ENCODE measurements around the gene SMYD3.

Gene SMYD3

DNA sequence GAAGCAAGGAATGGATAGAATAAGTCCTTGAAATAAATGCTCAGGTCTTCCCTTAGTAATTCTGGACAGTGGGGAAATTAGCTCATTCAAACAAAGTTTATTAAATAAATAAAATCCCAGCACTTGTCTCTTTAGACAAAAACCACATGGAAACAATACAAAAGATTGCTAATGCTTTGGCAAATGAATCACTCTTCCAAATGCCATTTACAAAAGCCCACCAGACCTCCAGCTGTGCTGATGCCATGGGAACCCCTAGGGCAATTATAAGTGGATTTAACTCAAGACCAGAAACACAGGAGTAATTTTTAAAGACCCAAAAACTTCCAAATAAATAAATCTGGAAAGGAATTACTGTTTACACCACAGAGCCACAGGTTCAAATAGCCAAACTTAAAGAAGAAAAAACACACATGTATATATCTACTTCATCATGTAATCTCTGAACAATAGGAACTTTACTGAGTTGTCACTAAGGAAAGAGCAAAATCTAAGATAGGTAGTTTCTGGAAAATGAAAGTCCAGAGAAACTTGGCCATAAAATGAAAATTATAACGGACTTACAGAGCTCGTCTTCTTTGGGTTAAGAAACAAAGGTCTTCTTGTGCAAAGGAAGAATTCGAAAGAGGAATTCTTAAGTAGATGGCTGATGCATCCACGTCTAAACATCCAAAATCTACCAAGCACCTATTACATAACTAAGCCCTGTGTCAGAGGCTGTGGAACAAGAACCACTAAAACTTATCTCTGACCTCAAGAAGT lies 399.4 kb downstream of the SMYD3 start:
- TF ChIP-seq SIN3A (IDR thresholded peaks at IDR 0.05; ENCODE audit: borderline replicate concordance, insufficient read depth, low read length) (no peak), FOXP2 (optimal IDR thresholded peaks at IDR 0.05; ENCODE audit: borderline replicate concordance, extremely low read depth, extremely low read length, insufficient read depth) (no peak), POLR2AphosphoS5 (IDR thresholded peaks at IDR 0.05; ENCODE audit: low read depth, low read length) (no peak), TAF1 (IDR thresholded peaks at IDR 0.05; ENCODE audit: borderline replicate concordance, insufficient read depth, low read length) (no peak)
- TF ChIP-seq, protein P1, sequence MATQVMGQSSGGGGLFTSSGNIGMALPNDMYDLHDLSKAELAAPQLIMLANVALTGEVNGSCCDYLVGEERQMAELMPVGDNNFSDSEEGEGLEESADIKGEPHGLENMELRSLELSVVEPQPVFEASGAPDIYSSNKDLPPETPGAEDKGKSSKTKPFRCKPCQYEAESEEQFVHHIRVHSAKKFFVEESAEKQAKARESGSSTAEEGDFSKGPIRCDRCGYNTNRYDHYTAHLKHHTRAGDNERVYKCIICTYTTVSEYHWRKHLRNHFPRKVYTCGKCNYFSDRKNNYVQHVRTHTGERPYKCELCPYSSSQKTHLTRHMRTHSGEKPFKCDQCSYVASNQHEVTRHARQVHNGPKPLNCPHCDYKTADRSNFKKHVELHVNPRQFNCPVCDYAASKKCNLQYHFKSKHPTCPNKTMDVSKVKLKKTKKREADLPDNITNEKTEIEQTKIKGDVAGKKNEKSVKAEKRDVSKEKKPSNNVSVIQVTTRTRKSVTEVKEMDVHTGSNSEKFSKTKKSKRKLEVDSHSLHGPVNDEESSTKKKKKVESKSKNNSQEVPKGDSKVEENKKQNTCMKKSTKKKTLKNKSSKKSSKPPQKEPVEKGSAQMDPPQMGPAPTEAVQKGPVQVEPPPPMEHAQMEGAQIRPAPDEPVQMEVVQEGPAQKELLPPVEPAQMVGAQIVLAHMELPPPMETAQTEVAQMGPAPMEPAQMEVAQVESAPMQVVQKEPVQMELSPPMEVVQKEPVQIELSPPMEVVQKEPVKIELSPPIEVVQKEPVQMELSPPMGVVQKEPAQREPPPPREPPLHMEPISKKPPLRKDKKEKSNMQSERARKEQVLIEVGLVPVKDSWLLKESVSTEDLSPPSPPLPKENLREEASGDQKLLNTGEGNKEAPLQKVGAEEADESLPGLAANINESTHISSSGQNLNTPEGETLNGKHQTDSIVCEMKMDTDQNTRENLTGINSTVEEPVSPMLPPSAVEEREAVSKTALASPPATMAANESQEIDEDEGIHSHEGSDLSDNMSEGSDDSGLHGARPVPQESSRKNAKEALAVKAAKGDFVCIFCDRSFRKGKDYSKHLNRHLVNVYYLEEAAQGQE (IDR thresholded peaks at IDR 0.05; ENCODE audit: insufficient read depth in 1 of 2, low read depth in 2 of 2, low read length in 2 of 2): no peak

DNA sequence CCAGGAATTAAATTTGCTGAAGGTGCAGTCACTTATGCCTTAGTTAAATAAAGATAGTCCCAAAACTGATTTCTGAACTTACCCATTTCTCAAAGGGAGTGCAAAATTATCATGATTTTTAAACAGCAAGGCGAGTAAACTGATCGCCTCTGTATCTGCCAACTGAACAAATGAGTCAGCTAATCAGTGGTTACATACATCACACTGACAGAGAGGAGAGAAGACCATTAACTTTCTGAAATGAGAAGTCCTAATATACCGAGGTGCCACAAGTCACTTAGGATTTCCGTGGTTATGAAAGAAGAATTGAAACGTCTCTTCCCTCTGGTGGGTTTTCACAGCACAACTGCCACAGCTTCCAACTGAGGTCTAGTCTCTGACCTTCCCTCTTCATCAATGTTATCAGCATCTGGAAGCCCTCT lies 400.7 kb downstream of the SMYD3 start:
- TF ChIP-seq SIN3A (IDR thresholded peaks at IDR 0.05; ENCODE audit: borderline replicate concordance, insufficient read depth, low read length): no peak
- TF ChIP-seq TAF1 (IDR thresholded peaks at IDR 0.05; ENCODE audit: borderline replicate concordance, insufficient read depth, low read length): no peak
- no peak for TF ChIP-seq POLR2AphosphoS5 (IDR thresholded peaks at IDR 0.05; ENCODE audit: low read depth, low read length)
- TF ChIP-seq, protein P1 (IDR thresholded peaks at IDR 0.05; ENCODE audit: insufficient read depth in 1 of 2, low read depth in 2 of 2, low read length in 2 of 2): no peak
- no peak for TF ChIP-seq FOXP2 (optimal IDR thresholded peaks at IDR 0.05; ENCODE audit: borderline replicate concordance, extremely low read depth, extremely low read length, insufficient read depth)

DNA sequence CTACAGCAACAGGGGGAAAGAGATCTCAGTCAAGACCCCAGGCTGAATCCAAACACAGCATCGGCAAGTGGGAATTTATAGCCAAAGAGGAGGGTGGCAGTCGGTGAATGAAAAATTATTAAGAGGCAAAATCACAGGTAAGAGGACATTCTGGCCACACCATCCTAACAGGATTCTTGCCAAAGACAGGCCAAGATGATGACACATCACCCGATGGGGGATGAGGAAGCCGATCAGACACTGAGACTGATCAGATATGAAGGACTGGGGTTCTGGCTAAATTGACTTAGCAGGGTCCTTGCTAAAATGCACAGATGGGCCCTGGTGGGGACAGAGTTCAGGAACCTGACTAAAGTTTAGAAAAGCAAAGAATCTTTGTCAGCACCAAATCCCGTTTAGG lies 402.2 kb downstream of the SMYD3 start:
- TF ChIP-seq TAF1 (IDR thresholded peaks at IDR 0.05; ENCODE audit: borderline replicate concordance, insufficient read depth, low read length): no peak

DNA sequence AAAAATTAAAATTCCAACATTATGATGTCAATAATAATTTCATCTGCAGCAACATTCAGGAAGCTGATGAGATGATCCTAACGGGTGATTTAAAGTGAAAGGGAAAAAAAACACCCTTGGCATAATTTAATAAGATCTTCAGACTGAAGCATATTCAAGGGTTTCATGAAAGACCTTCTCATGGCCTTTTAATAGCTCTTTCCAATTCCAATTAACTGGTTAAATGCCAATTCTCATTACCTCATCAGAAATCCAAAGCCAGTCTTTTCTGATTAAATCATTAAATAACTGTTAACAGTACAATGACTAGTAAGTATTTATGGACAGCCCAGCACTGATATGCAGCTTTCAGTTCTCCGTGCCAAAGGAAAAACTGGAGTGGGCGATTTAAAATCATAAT lies 407.5 kb downstream of the SMYD3 start:
- TF ChIP-seq FOXP2 (optimal IDR thresholded peaks at IDR 0.05; ENCODE audit: borderline replicate concordance, extremely low read depth, extremely low read length, insufficient read depth): no peak
- TF ChIP-seq POLR2AphosphoS5 (IDR thresholded peaks at IDR 0.05; ENCODE audit: low read depth, low read length): no peak
- TF ChIP-seq TAF1 (IDR thresholded peaks at IDR 0.05; ENCODE audit: borderline replicate concordance, insufficient read depth, low read length): no peak
- TF ChIP-seq SIN3A (IDR thresholded peaks at IDR 0.05; ENCODE audit: borderline replicate concordance, insufficient read depth, low read length): no peak
- TF ChIP-seq, protein P1 (IDR thresholded peaks at IDR 0.05; ENCODE audit: insufficient read depth in 1 of 2, low read depth in 2 of 2, low read length in 2 of 2): no peak

DNA sequence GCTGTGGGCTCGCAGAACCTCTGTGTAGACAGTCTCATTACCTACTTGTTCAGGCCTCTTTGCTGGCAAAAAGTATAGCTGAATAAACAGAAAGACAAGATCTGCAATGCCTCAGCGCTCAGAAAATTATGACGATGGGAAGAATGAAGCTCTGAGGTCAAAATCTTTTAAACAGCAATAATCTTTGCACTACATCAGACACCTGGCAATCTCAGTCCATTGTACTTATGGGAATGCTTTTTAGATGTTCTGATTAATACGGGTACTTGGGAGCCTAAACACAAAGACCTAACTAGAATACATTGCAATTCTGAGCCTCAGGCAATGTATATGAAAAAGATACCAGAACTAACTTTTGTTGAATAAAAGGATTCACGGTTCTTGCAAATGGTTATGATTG lies 410.7 kb downstream of the SMYD3 start:
- no peak for TF ChIP-seq POLR2AphosphoS5 (IDR thresholded peaks at IDR 0.05; ENCODE audit: low read depth, low read length)
- TF ChIP-seq TAF1 (IDR thresholded peaks at IDR 0.05; ENCODE audit: borderline replicate concordance, insufficient read depth, low read length): no peak
- TF ChIP-seq, protein P1 (IDR thresholded peaks at IDR 0.05; ENCODE audit: insufficient read depth in 1 of 2, low read depth in 2 of 2, low read length in 2 of 2): no peak
- no peak for TF ChIP-seq SIN3A (IDR thresholded peaks at IDR 0.05; ENCODE audit: borderline replicate concordance, insufficient read depth, low read length)
- no peak for TF ChIP-seq FOXP2 (optimal IDR thresholded peaks at IDR 0.05; ENCODE audit: borderline replicate concordance, extremely low read depth, extremely low read length, insufficient read depth)
